ENCODE results near the gene NIN. TPM values are rescaled to one million over a fixed set of nuclear protein-coding genes. Genes with fewer than 3 reads are reported as not detected.

Gene NIN
- total and polyA plus RNA-seq, 2 donors (not counting 1 experiment from before 2014, with no cell fraction given), result 22.8 to 37.5 TPM

- Histone ChIP-seq H2AFZ (ENCODE audit: low read length) (no peak overlapping the region), H3K4me1 (ENCODE audit: control insufficient read depth, extremely low read depth, insufficient read depth, low read length) (peaks cover 11% of the 10 kb centered on the region)
These were observed 30.9 kb downstream of the NIN start for GRCh38 chr14:50800032-50800431.

GRCh38 chr14:50798048-50798421, 32.9 kb downstream of the NIN start:
- Histone ChIP-seq H3K4me3 (replicated peaks in 1 of 4; ENCODE audit: control extremely low read depth in 1 of 4, insufficient read depth in 1 of 4, low read depth in 3 of 4, low read length in 4 of 4) (no peak overlapping the region), H3K4me2 (ENCODE audit: extremely low read depth, insufficient read depth, low read length) (no peak overlapping the region), H3K9me3 (ENCODE audit: control insufficient read depth, insufficient read depth, low read depth, low read length) (no peaks in the 10 kb centered on the region), H3K27ac (ENCODE audit: insufficient read depth, low read length) (no peak overlapping the region), H3K9ac (ENCODE audit: insufficient read depth, low read length) (no peak overlapping the region), H4K20me1 (ENCODE audit: control insufficient read depth, extremely low read depth, insufficient read depth, low read length) (no peaks in the 10 kb centered on the region), H3K27me3 (ENCODE audit: control insufficient read depth, insufficient read depth, low read length) (no peaks in the 10 kb centered on the region), H3K36me3 (ENCODE audit: control insufficient read depth, insufficient read depth, low read length) (peaks cover 4% of the 10 kb centered on the region), H2AFZ (ENCODE audit: low read length) (no peak overlapping the region), H3K79me2 (ENCODE audit: control insufficient read depth, insufficient read depth, low read length) (peaks cover 4% of the 10 kb centered on the region), H3K4me1 (ENCODE audit: control insufficient read depth, extremely low read depth, insufficient read depth, low read length) (peaks cover 4% of the 10 kb centered on the region)
- no peak for DNase-seq (ENCODE audit: low read depth in 2 of 2)
- TF ChIP-seq EZH2 (IDR thresholded peaks at IDR 0.05; ENCODE audit: low read length, missing control alignments), result no peak
- TF ChIP-seq CTCF (conservative IDR thresholded peaks at IDR 0.05 in 1 of 2, IDR thresholded peaks at IDR 0.05 in 1 of 2; ENCODE audit: low read depth in 1 of 2, low read length in 2 of 2), result no peak

More at GRCh38 chr14:50800032-50800431, 30.9 kb downstream of the NIN start:
- Histone ChIP-seq H3K27me3 (ENCODE audit: control insufficient read depth, insufficient read depth, low read length) (no peaks in the 10 kb centered on the region), H3K4me3 (replicated peaks in 1 of 4; ENCODE audit: control extremely low read depth in 1 of 4, insufficient read depth in 1 of 4, low read depth in 3 of 4, low read length in 4 of 4) (no peak overlapping the region), H4K20me1 (ENCODE audit: control insufficient read depth, extremely low read depth, insufficient read depth, low read length) (no peaks in the 10 kb centered on the region), H3K36me3 (ENCODE audit: control insufficient read depth, insufficient read depth, low read length) (peaks cover 4% of the 10 kb centered on the region), H3K79me2 (ENCODE audit: control insufficient read depth, insufficient read depth, low read length) (peaks cover 7% of the 10 kb centered on the region), H3K27ac (ENCODE audit: insufficient read depth, low read length) (no peak overlapping the region), H3K9ac (ENCODE audit: insufficient read depth, low read length) (no peak overlapping the region), H3K9me3 (ENCODE audit: control insufficient read depth, insufficient read depth, low read depth, low read length) (no peaks in the 10 kb centered on the region), H3K4me2 (ENCODE audit: extremely low read depth, insufficient read depth, low read length) (no peak overlapping the region)
- DNase-seq (ENCODE audit: low read depth in 2 of 2), result peak; percentile 26 to 60
- TF ChIP-seq EZH2 (IDR thresholded peaks at IDR 0.05; ENCODE audit: low read length, missing control alignments), result no peak
- no peak for TF ChIP-seq CTCF (conservative IDR thresholded peaks at IDR 0.05 in 1 of 2, IDR thresholded peaks at IDR 0.05 in 1 of 2; ENCODE audit: low read depth in 1 of 2, low read length in 2 of 2)

GRCh38 chr14:50797250-50798047, 33.5 kb downstream of the NIN start:
- H3K27me3 ChIP-seq (ENCODE audit: control insufficient read depth, insufficient read depth, low read length), result no peaks in the 10 kb centered on the region
- no peak overlapping the region for H2AFZ ChIP-seq (ENCODE audit: low read length)
- no peak overlapping the region for H3K27ac ChIP-seq (ENCODE audit: insufficient read depth, low read length)
- no peak overlapping the region for H3K4me3 ChIP-seq (replicated peaks in 1 of 4; ENCODE audit: control extremely low read depth in 1 of 4, insufficient read depth in 1 of 4, low read depth in 3 of 4, low read length in 4 of 4)
- TF ChIP-seq EZH2 (IDR thresholded peaks at IDR 0.05; ENCODE audit: low read length, missing control alignments) (no peak), CTCF (conservative IDR thresholded peaks at IDR 0.05 in 1 of 2, IDR thresholded peaks at IDR 0.05 in 1 of 2; ENCODE audit: low read depth in 1 of 2, low read length in 2 of 2) (no peak)
- peaks cover 8% of the 10 kb centered on the region for H3K36me3 ChIP-seq (ENCODE audit: control insufficient read depth, insufficient read depth, low read length)
- no peak overlapping the region for H3K4me2 ChIP-seq (ENCODE audit: extremely low read depth, insufficient read depth, low read length)
- H3K79me2 ChIP-seq (ENCODE audit: control insufficient read depth, insufficient read depth, low read length), result peaks cover 4% of the 10 kb centered on the region
- no peaks in the 10 kb centered on the region for H4K20me1 ChIP-seq (ENCODE audit: control insufficient read depth, extremely low read depth, insufficient read depth, low read length)
- H3K4me1 ChIP-seq (ENCODE audit: control insufficient read depth, extremely low read depth, insufficient read depth, low read length), result peaks cover 4% of the 10 kb centered on the region
- DNase-seq (ENCODE audit: low read depth in 2 of 2), result peak in 1 of 2 donors; percentile 50
- no peaks in the 10 kb centered on the region for H3K9me3 ChIP-seq (ENCODE audit: control insufficient read depth, insufficient read depth, low read depth, low read length)
- H3K9ac ChIP-seq (ENCODE audit: insufficient read depth, low read length), result no peak overlapping the region
